Heart left ventricle (tissue), 13 donors: ENCODE data around the gene CLCN1.

Experiments
- CTCF ChIP-seq, 12 donors: fragments of 200-600 bp; sonication (generic) in 4 of 12; IDR thresholded peaks; one replicate each; pipeline versions ENCODE4 v1.5.0 to v1.8.0; 2018 to 2022; ENCODE audit warnings: antibody characterized with exemption in 12 of 12, mild to moderate bottlenecking in 5 of 12
- POLR2A ChIP-seq, 2 donors: fragments of 450-650 bp; IDR thresholded peaks; one replicate each; pipeline ENCODE4 v1.6.1; 2017; ENCODE audit warnings: antibody characterized with exemption in 2 of 2, mild to moderate bottlenecking in 2 of 2, moderate library complexity in 2 of 2
- donor health status: ischemic (EF 13 %, LVEDD 7.1; RV severe dilation, severe dysfunction).
- donor health status: DM: no; HTN: yes; CAD: no.
- donor health status: DM: no; HTN: no; CAD: no.
- donor health status: ischemic (EF 25% LVEDD 6.9; RV normal size, moderate dysfunction).
- donor health status: ischemic (EF 25% LVEDD 5.7; RV mildly dilated, moderate dysfunction).
- donor health status: ischemic (EF 35%, LVEDD 5.7; RV mildly dilated, moderate dysfunction).
- donor health status: nonischemic (EF 11% LVEDD 7.7; RV severe dilation, severe dysfunction).
- donor health status: DM: yes; HTN: yes; CAD: no.
- donor health status: PGD.
- donor health status: ischemic (EF 29% LVEDD 5.4; RV normal size, mild dysfunction).
- donor health status: nonischemic (EF 23%, LVEDD 6.1; RV moderate dilation, normal function).

GRCh38 chr7:143280566-143280965 lies 35.3 kb upstream of the CLCN1 start:
- TF ChIP-seq CTCF (IDR thresholded peaks at IDR 0.05) (no peak), POLR2A (IDR thresholded peaks at IDR 0.05) (no peak)
